SK-N-SH (cell line): ENCODE data around the gene SHMT2. TPM values are rescaled to one million over a fixed set of nuclear protein-coding genes. Genes with fewer than 3 reads are reported as not detected.

Experiments
- CTCF ChIA-PET: fragments of 300-600, 350-600 bp; formaldehyde crosslinking; extraction: SDS; loops from one replicate; lab custom pipeline; 2021; lab: Yijun Ruan, JAX
- POLR2A ChIA-PET: fragments of 350-600 bp; sonication (Branson Sonifier 250); formaldehyde crosslinking; extraction: SDS; loops from one replicate; lab custom pipeline; 2020; ENCODE audit warnings: antibody characterized with exemption, inconsistent platforms; lab: Yijun Ruan, JAX
- DNase-seq: peaks from one replicate; pipeline ENCODE4 v3.0.0; 2012
- H2AFZ ChIP-seq: fragments of 200-600 bp; sonication (generic); 2 replicates; pipeline ENCODE4 v1.8.1; 2016; ENCODE audit warnings: antibody characterized with exemption, mild to moderate bottlenecking, low read depth
- H3F3A ChIP-seq: fragments of 200-600 bp; sonication (generic); replicated peaks from 2 replicates; pipeline ENCODE3; 2016; ENCODE audit warnings: antibody characterized with exemption, mild to moderate bottlenecking; ENCODE audit not compliant: insufficient read depth
- H3K27ac ChIP-seq, 2 experiments: fragments of 200-500 bp in 1 of 2; fragments of 200-600 bp in 1 of 2; sonication (Bioruptor generic) in 1 of 2; sonication (generic), shearing (Covaris generic) in 1 of 2; 2 replicates each; pipeline versions ENCODE4 v1.5.1 to v1.6.1; 2014 to 2016; ENCODE audit warnings: low read depth in 2 of 2, inconsistent platforms in 1 of 2, low read length in 1 of 2, mild to moderate bottlenecking in 1 of 2, mixed read lengths in 1 of 2
- H3K27me3 ChIP-seq: fragments of 200-600 bp; sonication (generic), shearing (Covaris generic); 2 replicates; pipeline ENCODE4 v1.6.1; 2016; ENCODE audit warnings: mixed run types; ENCODE audit not compliant: insufficient read depth
- H3K36me3 ChIP-seq, 2 experiments: fragments of 200-500 bp in 1 of 2; fragments of 200-600 bp in 1 of 2; sonication (Bioruptor generic) in 1 of 2; sonication (generic) in 1 of 2; replicated peaks in 1 of 2; 2 replicates each; pipeline versions ENCODE3 to v1.5.1; 2014 to 2016; ENCODE audit warnings: low read length in 1 of 2, mild to moderate bottlenecking in 1 of 2; ENCODE audit not compliant: insufficient read depth in 2 of 2, control insufficient read depth in 1 of 2
- H3K4me1 ChIP-seq, 2 experiments: fragments of 200-500 bp in 1 of 2; fragments of 200-600 bp in 1 of 2; sonication (Bioruptor generic) in 1 of 2; sonication (generic), shearing (Covaris generic) in 1 of 2; 2 replicates each; pipeline versions ENCODE4 v1.5.1 to v1.6.1; 2014 to 2016; ENCODE audit warnings: low read depth in 1 of 2, low read length in 1 of 2, mixed run types in 1 of 2; ENCODE audit not compliant: insufficient read depth in 2 of 2, control insufficient read depth in 1 of 2
- H3K4me2 ChIP-seq: fragments of 200-600 bp; sonication (generic), shearing (Covaris generic); 2 replicates; pipeline ENCODE4 v1.6.1; 2017; ENCODE audit warnings: mixed run types
- H3K4me3 ChIP-seq, 2 experiments: fragments of 200-500 bp in 1 of 2; fragments of 200-600 bp in 1 of 2; sonication (Bioruptor generic) in 1 of 2; sonication (generic), shearing (Covaris generic) in 1 of 2; 2 replicates each; pipeline versions ENCODE4 v1.5.1 to v1.8.1; 2014 to 2016; ENCODE audit warnings: low read depth in 2 of 2, inconsistent platforms in 1 of 2, low read length in 1 of 2, mild to moderate bottlenecking in 1 of 2, mixed read lengths in 1 of 2, moderate library complexity in 1 of 2
- H3K79me2 ChIP-seq: fragments of 200-600 bp; sonication (generic); 2 replicates; pipeline ENCODE4 v1.8.1; 2017; ENCODE audit warnings: mild to moderate bottlenecking; ENCODE audit not compliant: insufficient read depth
- H3K9ac ChIP-seq: fragments of 200-600 bp; sonication (generic); 2 replicates; pipeline ENCODE4 v1.6.1; 2017; ENCODE audit warnings: mixed run types
- H3K9me2 ChIP-seq: fragments of 200-600 bp; sonication (generic); 2 replicates; pipeline ENCODE4 v1.6.1; 2017; ENCODE audit warnings: mixed run types
- H3K9me3 ChIP-seq: fragments of 200-600 bp; sonication (generic); 2 replicates; pipeline ENCODE4 v1.6.1; 2017; ENCODE audit warnings: mixed run types, mild to moderate bottlenecking, moderate library complexity
- H4K20me1 ChIP-seq: fragments of 200-600 bp; sonication (generic); 2 replicates; pipeline ENCODE4 v1.6.1; 2017; ENCODE audit warnings: mild to moderate bottlenecking, mixed run types; ENCODE audit not compliant: insufficient read depth
- CHD2 ChIP-seq: fragments of 150-350 bp; IDR thresholded peaks from 2 replicates; pipeline ENCODE4 v1.6.1; 2018; ENCODE audit warnings: low read length; ENCODE audit not compliant: partially characterized antibody
- ELF1 ChIP-seq: IDR thresholded peaks from 2 replicates; pipeline ENCODE4 v1.4.0; 2012
- EZH2phosphoT487 ChIP-seq: fragments of 200-600 bp; sonication (generic); IDR thresholded peaks from 2 replicates; pipeline ENCODE4 v1.6.1; 2017; ENCODE audit warnings: low read depth, mixed run types, mild to moderate bottlenecking, antibody characterized with exemption, moderate library complexity, borderline replicate concordance
- FOSL2 ChIP-seq: IDR thresholded peaks from 2 replicates; pipeline ENCODE4 v1.4.0; 2012; ENCODE audit warnings: low read depth, mild to moderate bottlenecking, moderate library complexity, borderline replicate concordance
- GABPA ChIP-seq: IDR thresholded peaks from 2 replicates; pipeline ENCODE4 v1.4.0; 2012; ENCODE audit warnings: low read depth, mild to moderate bottlenecking
- GATA2 ChIP-seq: sonication (generic); formaldehyde crosslinking; IDR thresholded peaks from 2 replicates; pipeline ENCODE4 v1.5.0; 2020; ENCODE audit warnings: mild to moderate bottlenecking, missing genetic modification reagents
- MXI1 ChIP-seq: IDR thresholded peaks from 2 replicates; pipeline ENCODE4 v1.6.1; 2012; ENCODE audit warnings: mild to moderate bottlenecking, low read depth, low read length, improper control_type of control experiment
- NFIC ChIP-seq: IDR thresholded peaks from 2 replicates; pipeline ENCODE4 v1.4.0; 2012; ENCODE audit warnings: borderline replicate concordance
- NRF1 ChIP-seq: IDR thresholded peaks from 2 replicates; pipeline ENCODE4 v1.6.1; 2012; ENCODE audit warnings: low read depth, mild to moderate bottlenecking, low read length
- RAD21 ChIP-seq: IDR thresholded peaks from 2 replicates; pipeline ENCODE4 v1.6.1; 2012; ENCODE audit warnings: mild to moderate bottlenecking, low read length
- RXRA ChIP-seq: IDR thresholded peaks from 2 replicates; pipeline ENCODE4 v1.4.0; 2012; ENCODE audit warnings: low read depth, mild to moderate bottlenecking, borderline replicate concordance
- SIN3A ChIP-seq: IDR thresholded peaks from 2 replicates; pipeline ENCODE4 v1.6.1; 2012; ENCODE audit warnings: low read depth, mild to moderate bottlenecking, low read length, moderate library complexity, borderline replicate concordance
- SMC3 ChIP-seq: IDR thresholded peaks from 2 replicates; pipeline ENCODE4 v1.6.1; 2012; ENCODE audit warnings: low read depth, low read length, improper control_type of control experiment
- TAF1 ChIP-seq: IDR thresholded peaks from 2 replicates; pipeline ENCODE4 v1.6.1; 2012; ENCODE audit warnings: low read depth, mild to moderate bottlenecking, low read length, moderate library complexity, borderline replicate concordance
- TEAD4 ChIP-seq: IDR thresholded peaks from 2 replicates; pipeline ENCODE4 v1.4.0; 2012; ENCODE audit warnings: mild to moderate bottlenecking, borderline replicate concordance; ENCODE audit not compliant: insufficient read depth
- USF1 ChIP-seq: IDR thresholded peaks from 2 replicates; pipeline ENCODE4 v1.4.0; 2012; ENCODE audit warnings: low read depth, borderline replicate concordance
- ZBTB33 ChIP-seq: IDR thresholded peaks from 2 replicates; pipeline ENCODE4 v1.4.0; 2012; ENCODE audit warnings: low read depth, borderline replicate concordance
- WGBS: methylation state at CpG from one replicate; pipeline ENCODE4 v1.1.6; 2017; ENCODE audit warnings: low lambda C conversion rate; 5-methylcytosine and 5-hydroxymethylcytosine counted together
- polyA plus RNA-seq, 3 experiments: library from polyadenylated mRNA; depleted of rRNA; stranded (reverse); fragments of >200 nt; gene quantifications; 2 replicates each; pipeline ENCODE4 v1.2.3, GENCODE V29; 2012
- TF ChIP-seq, protein P1 (sequence below): IDR thresholded peaks from 2 replicates; pipeline ENCODE4; 2012
- TF ChIP-seq, protein P2 (sequence below): IDR thresholded peaks from 2 replicates; pipeline ENCODE4 v1.4.0; 2012; ENCODE audit warnings: low read depth
- TF ChIP-seq, protein P3 (sequence below): fragments of 150-350 bp; IDR thresholded peaks from 2 replicates; pipeline ENCODE4 v1.6.1; 2016; ENCODE audit warnings: mild to moderate bottlenecking, low read depth, low read length

Gene SHMT2
- polyA plus RNA-seq, 1 of the 3 experiments (the other 2 are of a cell fraction): 204 TPM

- DNase-seq: no peak
- H3F3A ChIP-seq: no peaks in the 10 kb centered on the region
- 96% methylated on average over 27 of the region's 28 CpGs for WGBS
- no peaks in the 10 kb centered on the region for H3K9me3 ChIP-seq
- no peaks in the 10 kb centered on the region for H3K4me1 ChIP-seq
- no peaks in the 10 kb centered on the region for H3K27me3 ChIP-seq
- no peak for TF ChIP-seq NFIC
- TF ChIP-seq ZBTB33: no peak
- TF ChIP-seq, protein P1, sequence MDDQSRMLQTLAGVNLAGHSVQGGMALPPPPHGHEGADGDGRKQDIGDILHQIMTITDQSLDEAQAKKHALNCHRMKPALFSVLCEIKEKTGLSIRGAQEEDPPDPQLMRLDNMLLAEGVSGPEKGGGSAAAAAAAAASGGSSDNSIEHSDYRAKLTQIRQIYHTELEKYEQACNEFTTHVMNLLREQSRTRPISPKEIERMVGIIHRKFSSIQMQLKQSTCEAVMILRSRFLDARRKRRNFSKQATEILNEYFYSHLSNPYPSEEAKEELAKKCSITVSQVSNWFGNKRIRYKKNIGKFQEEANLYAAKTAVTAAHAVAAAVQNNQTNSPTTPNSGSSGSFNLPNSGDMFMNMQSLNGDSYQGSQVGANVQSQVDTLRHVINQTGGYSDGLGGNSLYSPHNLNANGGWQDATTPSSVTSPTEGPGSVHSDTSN: no peak
- no peak for TF ChIP-seq CHD2
- TF ChIP-seq, protein P2, sequence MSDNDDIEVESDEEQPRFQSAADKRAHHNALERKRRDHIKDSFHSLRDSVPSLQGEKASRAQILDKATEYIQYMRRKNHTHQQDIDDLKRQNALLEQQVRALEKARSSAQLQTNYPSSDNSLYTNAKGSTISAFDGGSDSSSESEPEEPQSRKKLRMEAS: no peak
- no peak for TF ChIP-seq TAF1
- TF ChIP-seq FOSL2: no peak
- no peak for TF ChIP-seq USF1
- TF ChIP-seq GABPA: no peak
- no peak for TF ChIP-seq GATA2
- TF ChIP-seq RXRA: no peak
- no peak for TF ChIP-seq EZH2phosphoT487
- TF ChIP-seq SIN3A: no peak
- TF ChIP-seq NRF1: no peak
- TF ChIP-seq SMC3: no peak
- TF ChIP-seq ELF1: no peak
- TF ChIP-seq MXI1: no peak
- no peak for TF ChIP-seq TEAD4
- TF ChIP-seq, protein P3, sequence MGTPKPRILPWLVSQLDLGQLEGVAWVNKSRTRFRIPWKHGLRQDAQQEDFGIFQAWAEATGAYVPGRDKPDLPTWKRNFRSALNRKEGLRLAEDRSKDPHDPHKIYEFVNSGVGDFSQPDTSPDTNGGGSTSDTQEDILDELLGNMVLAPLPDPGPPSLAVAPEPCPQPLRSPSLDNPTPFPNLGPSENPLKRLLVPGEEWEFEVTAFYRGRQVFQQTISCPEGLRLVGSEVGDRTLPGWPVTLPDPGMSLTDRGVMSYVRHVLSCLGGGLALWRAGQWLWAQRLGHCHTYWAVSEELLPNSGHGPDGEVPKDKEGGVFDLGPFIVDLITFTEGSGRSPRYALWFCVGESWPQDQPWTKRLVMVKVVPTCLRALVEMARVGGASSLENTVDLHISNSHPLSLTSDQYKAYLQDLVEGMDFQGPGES: no peak
- TF ChIP-seq RAD21: no peak
- H3K36me3 ChIP-seq: peaks cover 5 to 62% of the 10 kb centered on the region in 2 experiments
- no peak overlapping the region for H3K27ac ChIP-seq
- no peaks in the 10 kb centered on the region for H3K79me2 ChIP-seq
- H4K20me1 ChIP-seq: no peaks in the 10 kb centered on the region
- no peaks in the 10 kb centered on the region for H3K9me2 ChIP-seq
- no peak overlapping the region for H3K4me2 ChIP-seq
- no peak overlapping the region for H2AFZ ChIP-seq
- POLR2A ChIA-PET: no interaction called here
- no peak overlapping the region for H3K4me3 ChIP-seq
- H3K9ac ChIP-seq: no peak overlapping the region
- CTCF ChIA-PET: no interaction called here
These were observed 26.3 kb upstream of the SHMT2 start for GRCh38 chr12:57203201-57203600.
